HepG2 (cell line): ENCODE results near the gene PALM3. TPM values are rescaled to one million over a fixed set of nuclear protein-coding genes. Genes with fewer than 3 reads are reported as not detected.

ENCODE experiments used
- ATF1 ChIP-seq: IDR thresholded peaks from 2 replicates; pipeline ENCODE4 v1.6.1; 2016; ENCODE audit warnings: mild to moderate bottlenecking, control low read depth
- ATF7-NPFF ChIP-seq: sonication (generic); formaldehyde crosslinking; IDR thresholded peaks from 2 replicates; pipeline ENCODE4 v1.8.1; 2023; ENCODE audit warnings: mild to moderate bottlenecking, low read depth, missing genetic modification reagents, moderate library complexity
- ATRX ChIP-seq: sonication (generic); formaldehyde crosslinking; IDR thresholded peaks from 2 replicates; pipeline ENCODE4 v1.4.0; 2020; ENCODE audit warnings: missing genetic modification reagents, borderline replicate concordance
- JARID2 ChIP-seq: sonication (generic); formaldehyde crosslinking; IDR thresholded peaks from 2 replicates; pipeline ENCODE4 v1.8.1; 2023; ENCODE audit warnings: missing genetic modification reagents, inconsistent platforms; ENCODE audit not compliant: insufficient replicate concordance
- MYPOP ChIP-seq: sonication (generic); formaldehyde crosslinking; IDR thresholded peaks from 2 replicates; pipeline ENCODE4 v1.8.1; 2023; ENCODE audit warnings: mild to moderate bottlenecking, moderate library complexity, missing genetic modification reagents
- SNAPC4 ChIP-seq: sonication (generic); formaldehyde crosslinking; IDR thresholded peaks from 2 replicates; pipeline ENCODE4 v1.4.0; 2020; ENCODE audit warnings: mild to moderate bottlenecking, missing genetic modification reagents
- ZNF282 ChIP-seq: fragments of 450-650 bp; IDR thresholded peaks from 2 replicates; pipeline ENCODE4 v1.6.1; 2018; ENCODE audit not compliant: partially characterized antibody
- ZNF788 ChIP-seq: sonication (generic); formaldehyde crosslinking; IDR thresholded peaks from 2 replicates; pipeline ENCODE4 v1.5.0; 2020; ENCODE audit warnings: mild to moderate bottlenecking, missing genetic modification reagents, borderline replicate concordance
- polyA plus RNA-seq, 8 experiments: library from polyadenylated mRNA; depleted of rRNA in 3 of 8; stranded (reverse) in 7 of 8; unstranded in 1 of 8; fragments of >200 nt; fragmentation: Illumina TruSeq in 4 of 8; extraction: Trizol in 4 of 8; gene quantifications; 2 replicates each; pipeline versions ENCODE4 v1.2.1 to v1.2.3, GENCODE V29; 2011 to 2016; ENCODE audit warnings: low read depth in 4 of 8, missing spikeins in 1 of 8, mixed read lengths in 1 of 8; ENCODE audit not compliant: insufficient read depth in 1 of 8
- total RNA-seq, 5 experiments: library from RNA; depleted of rRNA; stranded (reverse); fragments of >200 nt; fragmentation: Illumina TruSeq; extraction: Trizol; gene quantifications; 2 replicates each; pipeline ENCODE4 v1.2.3, GENCODE V29; 2016; ENCODE audit warnings: low read depth in 1 of 5
- TF ChIP-seq, protein P1 (sequence below): sonication (generic); formaldehyde crosslinking; conservative IDR thresholded peaks from 2 replicates; pipeline ENCODE4 v1.4.0; 2020; ENCODE audit warnings: missing genetic modification reagents

Gene PALM3
- total and polyA plus RNA-seq, 2 of the 13 experiments (the other 11 are each of a cell fraction or from before 2014, with no cell fraction given) = 0.79 to 2.4 TPM

DNA sequence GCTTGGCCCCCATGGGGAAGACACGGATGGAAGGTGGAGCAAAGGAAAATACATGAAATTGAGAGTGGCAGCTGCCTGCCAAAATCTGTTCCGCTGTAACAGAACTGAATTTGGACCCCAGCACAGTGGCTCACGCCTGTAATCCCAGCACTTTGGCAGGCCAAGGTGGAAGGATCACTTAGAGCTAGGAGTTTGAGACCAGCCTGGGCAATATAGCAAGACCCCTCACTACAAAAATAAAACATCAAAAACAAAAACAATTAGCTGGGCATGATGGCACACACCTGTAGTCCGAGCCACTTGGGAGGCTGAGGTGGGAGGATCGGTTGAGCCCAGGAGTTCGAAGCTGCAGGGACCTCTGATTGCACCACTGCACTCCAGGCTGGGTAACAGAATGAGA, 9.4 kb downstream of the PALM3 start (continued):
- TF ChIP-seq SNAPC4 (CRISPR knock-in tag) = no peak
- no peak for TF ChIP-seq ATF1 (CRISPR knock-in tag)
- TF ChIP-seq JARID2 (CRISPR knock-in tag) = no peak
- TF ChIP-seq ZNF282 = no peak
- TF ChIP-seq ATF7-NPFF (CRISPR knock-in tag) = no peak
- TF ChIP-seq, protein P1, sequence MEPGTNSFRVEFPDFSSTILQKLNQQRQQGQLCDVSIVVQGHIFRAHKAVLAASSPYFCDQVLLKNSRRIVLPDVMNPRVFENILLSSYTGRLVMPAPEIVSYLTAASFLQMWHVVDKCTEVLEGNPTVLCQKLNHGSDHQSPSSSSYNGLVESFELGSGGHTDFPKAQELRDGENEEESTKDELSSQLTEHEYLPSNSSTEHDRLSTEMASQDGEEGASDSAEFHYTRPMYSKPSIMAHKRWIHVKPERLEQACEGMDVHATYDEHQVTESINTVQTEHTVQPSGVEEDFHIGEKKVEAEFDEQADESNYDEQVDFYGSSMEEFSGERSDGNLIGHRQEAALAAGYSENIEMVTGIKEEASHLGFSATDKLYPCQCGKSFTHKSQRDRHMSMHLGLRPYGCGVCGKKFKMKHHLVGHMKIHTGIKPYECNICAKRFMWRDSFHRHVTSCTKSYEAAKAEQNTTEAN (CRISPR knock-in tag) = no peak
- no peak for TF ChIP-seq ZNF788
- no peak for TF ChIP-seq MYPOP
- no peak for TF ChIP-seq ATRX
